Activated T-helper 2 cell treated with anti-CD3 and anti-CD28 coated beads, Interferon-gamma antibody, Interleukin-2, Interleukin-4, amounts not matched to agents 10 μg/mL and 5 μg/mL and 100 μg/mL, durations not matched to agents 14 hours and 24 hours and 36 hours (primary cell): ENCODE results near the gene GPR3. TPM values are rescaled to one million over a fixed set of nuclear protein-coding genes. Genes with fewer than 3 reads are reported as not detected.
A peak's percentile ranks its signal among the peaks of the same experiment; 100 is the strongest.
"Not testable (repeated sequence)": the region's sequence is repeated elsewhere in the genome, so short reads cannot be mapped to it uniquely, and the experiment has no call there.

ENCODE experiments used
- DNase-seq: peaks from one replicate; pipeline ENCODE4 v3.0.0; 2021; ENCODE audit warnings: low spot score
- H3K27ac Mint-ChIP-seq: one replicate; pipeline ENCODE4 v1.8.0; 2021; ENCODE audit warnings: mixed read lengths
- H3K27me3 Mint-ChIP-seq: one replicate; pipeline ENCODE4 v1.8.0; 2021; ENCODE audit warnings: low read depth, mixed read lengths
- H3K36me3 Mint-ChIP-seq: one replicate; pipeline ENCODE4 v1.8.0; 2021; ENCODE audit warnings: low read depth, mixed read lengths
- H3K4me1 Mint-ChIP-seq: one replicate; pipeline ENCODE4 v1.8.0; 2021; ENCODE audit warnings: low read depth, mixed read lengths
- H3K4me3 Mint-ChIP-seq: one replicate; pipeline ENCODE4 v1.8.0; 2021; ENCODE audit warnings: low read depth, mild to moderate bottlenecking, moderate library complexity, mixed read lengths
- H3K9me3 Mint-ChIP-seq: one replicate; pipeline ENCODE4 v1.8.0; 2021; ENCODE audit warnings: mixed read lengths
- intact Hi-C: fragments of 100-400 bp; cut with micrococcal nuclease; formaldehyde crosslinking; loops from one replicate; pipeline ENCODE4 v1.15.1; 2023
- total RNA-seq: library from RNA; stranded (reverse); gene quantifications from 2 replicates; pipeline ENCODE4 v1.2.3, GENCODE V29; 2022

The GPR3 gene
- total RNA-seq, 1 donor from 2014 or later, result 3.9 TPM

GRCh38 chr1:27402349-27402754 lies 9.9 kb downstream of the GPR3 start:
- H3K4me1 Mint-ChIP-seq, result peaks cover 11% of the 10 kb centered on the region
- intact Hi-C loops, result no loop called here
- H3K27me3 Mint-ChIP-seq, result no peaks in the 10 kb centered on the region
- no peak overlapping the region for H3K27ac Mint-ChIP-seq
- H3K36me3 Mint-ChIP-seq, result peaks cover 9% of the 10 kb centered on the region
- no peaks in the 10 kb centered on the region for H3K9me3 Mint-ChIP-seq
- H3K4me3 Mint-ChIP-seq, result no peak overlapping the region
- no peak for DNase-seq

DNA sequence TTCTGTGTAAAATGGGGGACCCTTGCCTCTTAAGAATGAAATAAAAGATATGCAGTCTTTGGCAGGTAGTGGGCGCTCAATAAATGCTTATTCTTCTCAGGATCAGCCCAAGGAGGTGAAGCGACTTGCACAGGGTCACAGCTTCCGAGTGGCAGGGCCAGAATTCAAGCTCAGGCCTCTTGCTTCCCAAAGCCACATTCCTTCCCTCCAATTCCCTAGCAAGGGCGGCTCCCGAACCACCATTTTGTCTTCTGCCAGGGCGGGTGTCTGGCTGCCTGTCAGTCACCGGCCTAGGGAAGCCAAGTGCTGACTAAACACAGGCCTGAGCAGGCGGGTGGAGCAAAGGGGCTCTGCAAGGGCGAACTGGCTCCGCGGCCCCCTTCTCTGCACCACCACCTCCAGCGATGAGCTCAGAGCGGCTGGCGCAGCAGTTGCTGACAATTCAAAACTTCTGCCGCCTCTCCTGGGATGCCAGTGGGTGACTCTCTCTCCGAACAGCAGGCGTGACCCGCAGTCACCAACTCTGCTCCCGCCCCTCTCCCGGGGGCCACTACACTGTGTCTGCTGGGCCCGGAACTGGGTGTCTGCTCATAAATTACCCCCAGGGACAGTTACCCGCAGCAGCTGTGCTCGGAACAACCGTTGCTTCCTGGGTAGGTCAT lies 10.8 kb downstream of the GPR3 start:
- Mint-ChIP-seq H3K36me3 (peaks cover 17% of the 10 kb centered on the region), H3K27ac (peak overlapping the region; percentile 4), H3K27me3 (no peaks in the 10 kb centered on the region), H3K4me1 (peaks cover 11% of the 10 kb centered on the region), H3K9me3 (no peaks in the 10 kb centered on the region), H3K4me3 (no peak overlapping the region)
- no peak for DNase-seq
- intact Hi-C loops, result no loop called here

GRCh38 chr1:27403931-27404330 lies 11.5 kb downstream of the GPR3 start:
- intact Hi-C loops, result no loop called here

DNA sequence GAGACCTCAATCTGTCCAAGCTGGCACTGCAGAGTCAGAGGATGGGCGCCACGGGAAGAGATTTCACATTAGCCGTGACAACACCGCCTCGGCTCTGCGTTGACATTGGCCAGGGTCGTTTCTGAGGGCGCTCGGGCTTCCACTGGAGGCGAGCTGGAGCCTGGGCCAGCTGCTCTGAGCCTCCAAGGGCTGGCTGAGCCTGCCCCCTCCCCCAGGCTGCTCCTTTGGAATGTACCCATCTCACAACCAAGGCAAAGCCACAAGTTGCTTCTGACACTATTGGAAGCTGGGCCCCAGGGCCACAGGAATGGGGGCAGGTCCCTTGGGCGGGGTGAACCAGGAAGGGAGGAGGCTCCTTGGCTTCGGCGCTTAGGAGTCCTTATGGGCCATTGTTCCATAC lies 12.7 kb downstream of the GPR3 start:
- Mint-ChIP-seq H3K27me3 (no peaks in the 10 kb centered on the region), H3K4me1 (peaks cover 11% of the 10 kb centered on the region), H3K4me3 (no peak overlapping the region), H3K27ac (no peak overlapping the region), H3K36me3 (peaks cover 28% of the 10 kb centered on the region), H3K9me3 (no peaks in the 10 kb centered on the region)
- no peak for DNase-seq
- intact Hi-C loops, result no loop called here

More at GRCh38 chr1:27403931-27404330, 11.5 kb downstream of the GPR3 start:
- Mint-ChIP-seq H3K27ac (peak overlapping the region; percentile 73), H3K36me3 (peaks cover 24% of the 10 kb centered on the region), H3K4me3 (no peak overlapping the region), H3K4me1 (peaks cover 11% of the 10 kb centered on the region), H3K9me3 (no peaks in the 10 kb centered on the region), H3K27me3 (no peaks in the 10 kb centered on the region)
- DNase-seq, result no peak

DNA sequence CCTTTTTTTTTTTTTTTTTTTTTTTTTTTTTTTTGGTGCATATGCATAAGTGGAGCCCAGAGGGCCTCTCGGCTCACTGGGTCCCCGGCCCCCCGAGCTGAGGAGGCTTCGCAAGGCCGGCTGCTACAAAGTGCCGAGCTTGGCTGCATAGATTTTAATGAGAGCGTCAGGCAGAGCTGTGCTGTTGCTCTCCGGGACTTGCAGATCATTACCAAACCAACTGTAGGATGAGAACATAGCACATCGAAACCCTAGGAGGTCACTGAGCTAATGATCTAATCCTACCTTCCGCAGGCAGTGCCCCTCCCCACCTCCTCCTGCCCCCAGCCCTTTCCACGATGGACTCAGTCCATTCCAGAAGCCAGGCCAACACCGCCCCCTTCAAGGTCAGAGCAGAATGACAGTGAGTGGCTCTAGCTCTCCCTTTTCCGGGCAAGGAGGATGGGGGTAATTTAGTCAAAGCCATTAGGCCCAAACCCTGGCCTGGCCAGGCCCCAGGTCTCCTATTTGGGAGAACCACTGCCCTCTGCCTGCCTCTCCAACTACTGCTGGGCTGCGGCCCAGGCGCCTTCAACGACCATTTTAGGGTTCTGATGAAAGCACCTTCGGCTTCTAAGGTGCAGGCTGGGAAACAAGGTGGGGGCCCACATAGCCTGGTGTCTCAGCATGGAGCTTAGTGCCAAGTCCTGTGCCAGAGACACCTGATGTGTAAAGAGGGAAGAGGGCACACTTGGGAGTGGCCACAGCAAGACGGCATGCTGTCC lies 13.4 kb downstream of the GPR3 start:
- H3K4me3 Mint-ChIP-seq, DNase-seq, H3K27ac Mint-ChIP-seq, intact Hi-C loops, H3K27me3 Mint-ChIP-seq, H3K9me3 Mint-ChIP-seq: not testable (repeated sequence)
- H3K36me3 Mint-ChIP-seq, result peaks cover 34% of the 10 kb centered on the region
- H3K4me1 Mint-ChIP-seq, result peaks cover 11% of the 10 kb centered on the region

GRCh38 chr1:27406362-27406680 lies 13.9 kb downstream of the GPR3 start:
- Mint-ChIP-seq H3K27me3 (no peaks in the 10 kb centered on the region), H3K27ac (no peak overlapping the region)

GRCh38 chr1:27406791-27407190 lies 14.4 kb downstream of the GPR3 start:
- H3K4me1 Mint-ChIP-seq, H3K27ac Mint-ChIP-seq, DNase-seq, H3K4me3 Mint-ChIP-seq, H3K9me3 Mint-ChIP-seq, H3K27me3 Mint-ChIP-seq, intact Hi-C loops: not testable (repeated sequence)
- peaks cover 41% of the 10 kb centered on the region for H3K36me3 Mint-ChIP-seq

More at GRCh38 chr1:27406362-27406680, 13.9 kb downstream of the GPR3 start:
- Mint-ChIP-seq H3K36me3 (peaks cover 39% of the 10 kb centered on the region), H3K4me3 (no peak overlapping the region), H3K9me3 (no peaks in the 10 kb centered on the region), H3K4me1 (peaks cover 13% of the 10 kb centered on the region)
- intact Hi-C loops, result no loop called here
- no peak for DNase-seq

DNA sequence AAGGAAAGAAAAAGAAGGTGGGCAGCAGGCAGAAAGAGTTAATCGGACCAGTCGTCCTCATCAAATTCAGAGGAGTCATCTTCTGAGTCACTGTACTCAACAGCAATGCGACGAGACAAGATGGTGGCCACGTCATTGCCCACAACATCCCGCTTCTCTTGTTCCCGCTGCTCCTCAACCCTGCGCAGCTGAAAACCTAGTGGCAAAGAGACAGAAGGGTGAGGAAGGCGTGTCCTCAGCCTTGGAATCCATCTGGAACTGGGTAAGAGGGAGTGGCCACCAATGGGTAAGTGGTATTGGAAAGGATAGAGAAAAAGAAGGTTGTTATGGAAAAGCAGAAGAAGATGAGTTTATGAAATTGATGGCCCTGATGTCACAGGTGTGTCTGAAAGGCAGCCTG lies 15.7 kb downstream of the GPR3 start:
- Mint-ChIP-seq H3K4me1 (peaks cover 9% of the 10 kb centered on the region), H3K36me3 (peaks cover 52% of the 10 kb centered on the region), H3K4me3 (no peak overlapping the region), H3K9me3 (no peaks in the 10 kb centered on the region), H3K27me3 (no peaks in the 10 kb centered on the region), H3K27ac (peak overlapping the region; percentile 60)
- no peak for DNase-seq
- intact Hi-C loops, result no loop called here

DNA sequence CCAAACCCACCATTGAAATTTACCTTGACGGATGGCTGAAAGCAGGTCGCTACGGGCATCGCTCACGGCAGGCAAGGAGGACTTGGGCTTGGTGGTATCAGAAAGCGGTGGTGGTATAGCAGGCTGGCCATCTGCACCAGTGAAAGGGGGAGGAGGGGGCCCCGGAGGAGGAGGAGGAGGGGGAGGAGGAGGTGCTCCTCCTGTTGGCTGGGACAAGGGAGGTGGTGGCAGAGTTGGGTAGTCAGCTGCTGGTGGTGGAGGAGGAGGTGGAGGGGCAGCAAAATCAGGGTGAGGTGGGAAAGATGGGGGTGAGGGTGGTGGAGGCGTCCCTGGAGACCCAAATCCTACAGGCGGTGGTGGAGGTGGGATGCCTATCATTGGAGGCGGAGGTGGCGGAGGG lies 17.2 kb downstream of the GPR3 start:
- no peaks in the 10 kb centered on the region for H3K27me3 Mint-ChIP-seq
- intact Hi-C loops, result no loop called here
- H3K9me3 Mint-ChIP-seq, result no peaks in the 10 kb centered on the region
- peaks cover 63% of the 10 kb centered on the region for H3K36me3 Mint-ChIP-seq
- H3K4me3 Mint-ChIP-seq, result no peak overlapping the region
- no peak for DNase-seq
- peaks cover 2% of the 10 kb centered on the region for H3K4me1 Mint-ChIP-seq
- H3K27ac Mint-ChIP-seq, result no peak overlapping the region

DNA sequence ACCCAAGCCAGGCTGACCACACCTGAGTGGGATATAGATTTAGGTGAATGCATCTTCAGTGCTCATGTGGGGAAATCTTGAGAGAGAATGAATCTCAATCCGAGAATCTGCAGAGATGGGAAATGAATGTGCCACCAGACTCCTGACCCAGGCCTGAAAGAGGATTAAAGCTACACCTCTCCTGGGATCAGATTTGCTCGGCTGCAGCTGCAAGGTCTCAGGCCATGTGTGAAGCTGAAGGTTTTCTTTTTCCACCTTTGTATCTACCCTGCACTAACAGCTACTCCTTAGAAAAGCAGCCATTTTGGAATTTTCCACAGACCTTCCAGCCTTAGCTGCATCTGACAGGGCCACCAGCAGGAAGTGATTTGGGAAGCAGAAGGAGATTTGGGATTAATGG lies 18.3 kb downstream of the GPR3 start:
- peaks cover 2% of the 10 kb centered on the region for H3K4me1 Mint-ChIP-seq
- no peaks in the 10 kb centered on the region for H3K9me3 Mint-ChIP-seq
- no peak overlapping the region for H3K4me3 Mint-ChIP-seq
- peak overlapping the region; percentile 5 for H3K27ac Mint-ChIP-seq
- no peak for DNase-seq
- H3K36me3 Mint-ChIP-seq, result peaks cover 73% of the 10 kb centered on the region
- no peaks in the 10 kb centered on the region for H3K27me3 Mint-ChIP-seq
- intact Hi-C loops, result no loop called here

- H3K36me3 Mint-ChIP-seq, result peaks cover 84% of the 10 kb centered on the region
- H3K4me1 Mint-ChIP-seq, result peaks cover 17% of the 10 kb centered on the region
- H3K4me3 Mint-ChIP-seq, result no peak overlapping the region
- no peak for DNase-seq
- H3K9me3 Mint-ChIP-seq, result no peaks in the 10 kb centered on the region
- no peak overlapping the region for H3K27ac Mint-ChIP-seq
- intact Hi-C loops, result no loop called here
- no peaks in the 10 kb centered on the region for H3K27me3 Mint-ChIP-seq
These were observed 20.1 kb downstream of the GPR3 start for GRCh38 chr1:27412502-27412901.

DNA sequence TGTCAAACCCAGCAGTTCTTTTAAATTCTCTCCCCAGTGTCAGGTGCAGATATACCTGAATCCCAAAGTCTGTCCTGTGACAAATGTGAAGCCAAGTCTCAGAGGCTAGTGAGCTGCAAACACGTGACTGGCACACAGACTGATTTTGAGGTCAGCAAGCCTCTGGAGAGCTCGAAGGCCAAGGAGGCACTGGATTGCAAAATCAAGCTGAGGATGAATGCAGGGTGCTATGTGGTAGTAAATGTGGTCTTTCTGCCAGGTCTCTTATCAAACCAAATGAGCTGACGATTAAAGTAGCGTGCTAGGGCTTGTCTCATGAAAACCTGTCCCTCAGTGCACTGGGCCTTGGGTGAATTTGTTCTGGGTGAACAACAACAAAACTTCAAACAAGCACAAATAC lies 20.6 kb downstream of the GPR3 start:
- H3K27ac Mint-ChIP-seq, result no peak overlapping the region
- H3K4me1 Mint-ChIP-seq, result peaks cover 18% of the 10 kb centered on the region
- H3K4me3 Mint-ChIP-seq, result no peak overlapping the region
- no peaks in the 10 kb centered on the region for H3K27me3 Mint-ChIP-seq
- H3K9me3 Mint-ChIP-seq, result no peaks in the 10 kb centered on the region
- DNase-seq, result no peak
- intact Hi-C loops, result no loop called here
- H3K36me3 Mint-ChIP-seq, result peaks cover 85% of the 10 kb centered on the region

DNA sequence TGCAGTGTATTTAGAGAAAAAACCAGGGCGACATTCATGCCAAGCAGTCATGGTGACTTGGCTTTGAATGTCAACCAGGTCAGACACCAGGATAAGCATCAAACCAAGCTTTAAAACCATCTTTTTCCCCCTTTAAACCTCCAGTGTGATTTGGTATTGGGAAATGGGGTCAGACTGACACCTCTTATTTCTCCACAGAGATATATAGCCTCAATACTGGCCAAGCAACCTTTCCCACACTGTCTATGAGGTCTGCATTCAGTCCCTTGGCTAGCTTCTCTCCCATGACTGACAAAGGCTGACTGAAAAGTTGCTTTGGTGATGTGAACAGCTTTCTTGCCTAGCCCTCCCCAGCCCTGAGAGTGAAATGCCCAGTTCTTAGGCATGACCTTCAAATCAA lies 21.7 kb downstream of the GPR3 start:
- Mint-ChIP-seq H3K36me3 (peaks cover 87% of the 10 kb centered on the region), H3K27ac (no peak overlapping the region), H3K27me3 (no peaks in the 10 kb centered on the region), H3K4me1 (peaks cover 29% of the 10 kb centered on the region), H3K9me3 (no peaks in the 10 kb centered on the region), H3K4me3 (no peak overlapping the region)
- DNase-seq, result no peak
- intact Hi-C loops, result no loop called here
